IPS-18a (cell line): ENCODE data around the gene PAX6.

Source experiments
- H3K27ac ChIP-seq: one replicate; pipeline ENCODE4 v1.5.1; 2013; ENCODE audit warnings: low read length
- H3K27me3 ChIP-seq: one replicate; pipeline ENCODE4 v1.6.1; 2013; ENCODE audit warnings: mild to moderate bottlenecking, low read length; ENCODE audit not compliant: control insufficient read depth, insufficient read depth
- H3K36me3 ChIP-seq: one replicate; pipeline ENCODE4 v1.6.1; 2013; ENCODE audit warnings: low read depth, low read length; ENCODE audit not compliant: control insufficient read depth
- H3K4me1 ChIP-seq: one replicate; pipeline ENCODE4 v1.6.1; 2013; ENCODE audit warnings: low read depth, low read length; ENCODE audit not compliant: control insufficient read depth
- H3K4me3 ChIP-seq: one replicate; pipeline ENCODE4 v1.5.1; 2013; ENCODE audit warnings: low read length
- H3K9ac ChIP-seq: one replicate; pipeline ENCODE4 v1.6.1; 2013; ENCODE audit warnings: mild to moderate bottlenecking, low read length, moderate library complexity
- H3K9me3 ChIP-seq: one replicate; pipeline ENCODE4 v1.6.1; 2013; ENCODE audit warnings: low read depth, low read length; ENCODE audit not compliant: control insufficient read depth

The PAX6 gene

DNA sequence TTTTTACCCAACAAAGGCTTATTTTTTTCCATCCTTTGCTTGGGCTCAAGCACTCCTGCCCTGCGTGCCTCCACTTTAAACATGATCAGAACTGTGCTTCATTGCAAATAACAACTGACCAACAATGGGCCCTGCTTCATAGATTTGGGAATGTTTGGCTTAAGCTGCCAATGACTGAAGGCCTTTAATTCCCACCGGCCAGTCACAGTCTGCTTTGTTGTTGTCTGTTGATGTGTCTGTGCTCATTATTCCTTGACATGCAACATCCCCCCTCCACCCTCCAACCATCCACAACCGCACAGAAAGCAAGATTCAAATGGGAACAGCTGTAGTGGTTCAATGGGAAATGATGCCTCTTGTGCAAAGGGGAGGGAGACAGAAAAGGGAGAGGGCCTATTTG is 23.0 kb downstream of the PAX6 start:
- Histone ChIP-seq H3K4me1 (no peaks in the 10 kb centered on the region), H3K36me3 (no peaks in the 10 kb centered on the region), H3K9ac (no peak overlapping the region), H3K9me3 (no peaks in the 10 kb centered on the region), H3K27me3 (peaks cover 3% of the 10 kb centered on the region), H3K4me3 (no peak overlapping the region), H3K27ac (no peak overlapping the region)

DNA sequence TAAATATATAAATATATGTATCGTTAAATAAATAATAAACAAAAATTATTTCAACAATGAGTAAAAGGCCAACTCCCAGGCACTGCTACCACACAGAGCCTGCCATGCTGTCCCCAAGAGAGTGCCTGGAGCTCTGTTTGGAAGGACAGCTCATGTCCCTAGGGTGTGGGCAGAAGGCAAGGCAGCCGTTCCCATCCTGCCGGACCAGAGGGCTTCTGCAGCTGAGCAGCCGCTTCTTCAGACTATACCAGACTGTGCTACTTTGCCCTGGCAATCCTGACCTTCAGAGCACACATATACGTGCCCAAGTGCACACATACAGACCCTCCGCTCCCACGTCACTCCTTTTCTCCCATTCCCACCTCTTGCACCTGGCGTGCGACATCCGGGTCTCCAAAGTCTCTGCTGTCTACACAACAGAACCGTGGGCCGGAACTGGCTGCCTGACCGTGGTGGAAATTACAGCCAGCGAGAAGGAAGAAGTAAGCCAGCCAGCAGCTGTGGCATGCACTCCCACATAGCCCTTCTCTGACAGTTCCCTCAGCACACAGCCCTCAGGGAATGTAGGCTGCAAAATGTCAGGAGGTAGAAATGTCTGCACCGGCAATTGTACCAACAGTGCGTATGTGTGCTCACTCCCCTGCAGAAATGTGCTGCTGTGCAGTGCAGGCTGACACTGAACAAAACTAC is 24.0 kb downstream of the PAX6 start:
- Histone ChIP-seq H3K9ac (no peak overlapping the region), H3K27ac (no peak overlapping the region), H3K4me1 (no peaks in the 10 kb centered on the region), H3K4me3 (no peak overlapping the region), H3K27me3 (no peaks in the 10 kb centered on the region), H3K36me3 (no peaks in the 10 kb centered on the region), H3K9me3 (no peaks in the 10 kb centered on the region)

DNA sequence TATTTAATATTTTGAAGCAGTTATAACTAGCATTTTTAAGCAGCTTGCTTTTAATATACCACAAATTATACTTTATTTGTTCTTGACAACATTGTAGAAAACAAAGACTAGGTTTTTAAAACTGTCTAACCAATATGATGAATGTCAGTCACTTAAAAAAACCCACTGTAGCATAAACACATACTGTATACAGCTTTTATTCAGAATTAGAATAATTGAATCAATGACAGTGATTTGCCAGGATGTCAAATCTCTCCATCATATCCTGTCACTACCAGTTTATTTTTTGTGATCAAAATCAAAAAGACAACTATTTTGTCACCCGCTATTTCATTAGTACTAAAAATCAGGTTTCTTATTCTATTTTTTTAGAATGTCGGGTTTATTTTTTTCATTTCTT is 26.5 kb downstream of the PAX6 start:
- no peaks in the 10 kb centered on the region for H3K27me3 ChIP-seq
- no peak overlapping the region for H3K4me3 ChIP-seq
- H3K9ac ChIP-seq = no peak overlapping the region
- no peak overlapping the region for H3K27ac ChIP-seq
- H3K36me3 ChIP-seq = no peaks in the 10 kb centered on the region
- no peaks in the 10 kb centered on the region for H3K4me1 ChIP-seq
- no peaks in the 10 kb centered on the region for H3K9me3 ChIP-seq

DNA sequence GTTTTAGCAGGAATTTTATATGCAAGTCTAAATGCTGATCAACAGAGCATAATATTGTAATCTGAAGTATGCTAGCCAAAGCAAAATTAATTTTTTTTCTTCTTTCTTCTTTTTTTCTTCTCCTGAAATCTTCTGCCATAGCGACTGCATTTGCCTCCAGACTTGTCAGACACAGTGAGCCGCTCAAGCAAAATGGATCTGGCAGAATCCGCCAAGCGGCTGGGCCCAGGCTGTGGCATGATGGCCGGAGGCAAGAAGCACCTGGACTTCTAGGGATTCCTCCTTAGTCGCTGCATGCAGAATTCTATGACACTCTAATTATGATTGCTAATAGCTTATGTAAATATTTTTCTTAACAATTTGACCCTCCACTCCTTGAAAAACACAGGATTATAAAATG is 27.9 kb downstream of the PAX6 start:
- no peak overlapping the region for H3K4me3 ChIP-seq
- H3K36me3 ChIP-seq = no peaks in the 10 kb centered on the region
- no peaks in the 10 kb centered on the region for H3K4me1 ChIP-seq
- H3K27me3 ChIP-seq = no peaks in the 10 kb centered on the region
- H3K9me3 ChIP-seq = no peaks in the 10 kb centered on the region
- H3K27ac ChIP-seq = no peak overlapping the region
- no peak overlapping the region for H3K9ac ChIP-seq

DNA sequence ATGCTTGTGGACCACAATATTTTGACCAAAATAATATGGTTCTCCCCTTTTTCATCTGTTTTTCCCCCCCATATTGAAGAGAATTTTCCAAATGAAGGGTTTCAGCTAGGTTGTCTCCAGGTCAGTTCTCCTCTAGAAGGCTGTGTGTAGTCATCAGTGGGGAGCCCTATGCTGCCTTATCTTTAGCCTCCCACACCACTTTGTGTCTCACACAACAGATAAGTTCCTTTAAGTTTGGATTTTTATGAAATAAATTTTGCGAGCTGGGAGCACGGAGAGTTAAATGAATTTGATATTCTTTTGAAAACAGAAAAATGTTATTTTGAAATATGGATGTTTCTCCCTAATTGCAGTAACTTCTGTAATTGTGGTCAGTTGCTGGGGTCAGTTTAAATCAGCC is 28.9 kb downstream of the PAX6 start:
- no peaks in the 10 kb centered on the region for H3K9me3 ChIP-seq
- H3K27ac ChIP-seq = no peak overlapping the region
- H3K9ac ChIP-seq = no peak overlapping the region
- no peaks in the 10 kb centered on the region for H3K4me1 ChIP-seq
- no peaks in the 10 kb centered on the region for H3K36me3 ChIP-seq
- H3K4me3 ChIP-seq = no peak overlapping the region
- H3K27me3 ChIP-seq = no peaks in the 10 kb centered on the region

DNA sequence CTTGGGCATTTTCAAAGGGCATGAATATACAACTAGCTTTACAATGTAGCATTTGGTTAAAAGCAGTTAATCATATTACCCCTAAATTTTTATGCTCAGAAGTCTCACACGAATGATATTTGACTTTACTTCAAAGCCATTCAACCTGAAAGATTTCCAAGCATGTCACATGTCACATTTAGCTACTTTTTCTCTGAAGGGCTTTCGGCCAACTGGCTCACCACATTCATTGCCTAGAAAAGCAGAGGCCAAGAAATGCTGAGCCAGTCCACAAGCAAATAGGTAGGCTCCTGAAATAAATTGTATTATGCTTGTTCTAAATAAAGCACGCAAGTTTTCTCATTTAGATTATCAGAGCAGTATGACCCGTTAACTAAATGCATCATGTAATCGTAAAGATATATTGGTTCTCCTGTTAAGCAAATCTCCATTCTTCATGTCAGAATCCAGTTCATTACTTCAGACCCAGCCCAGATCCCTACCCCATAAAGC is 30.6 kb downstream of the PAX6 start:
- no peak overlapping the region for H3K9ac ChIP-seq
- no peaks in the 10 kb centered on the region for H3K27me3 ChIP-seq
- H3K4me3 ChIP-seq = no peak overlapping the region
- no peaks in the 10 kb centered on the region for H3K36me3 ChIP-seq
- no peaks in the 10 kb centered on the region for H3K4me1 ChIP-seq
- no peak overlapping the region for H3K27ac ChIP-seq
- no peaks in the 10 kb centered on the region for H3K9me3 ChIP-seq

DNA sequence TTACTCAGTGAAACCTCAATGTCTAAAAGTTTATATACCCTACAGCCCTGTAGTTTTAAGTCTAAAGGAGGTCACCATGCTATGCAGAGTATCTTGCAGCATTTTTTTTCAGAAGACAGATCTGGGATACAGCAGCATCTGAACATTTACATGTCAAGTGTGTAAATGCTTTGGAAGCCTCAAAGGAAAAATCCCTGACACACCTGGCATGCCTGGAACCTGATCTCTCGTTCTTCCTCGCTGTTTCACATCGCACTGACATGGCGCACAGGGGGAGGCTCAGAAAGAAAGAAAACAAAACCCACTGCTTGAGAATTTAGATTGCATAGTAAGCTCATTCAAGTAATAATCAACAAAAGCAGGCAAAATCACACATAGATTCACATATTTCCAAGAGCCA is 31.0 kb downstream of the PAX6 start:
- Histone ChIP-seq H3K27me3 (no peaks in the 10 kb centered on the region), H3K36me3 (no peaks in the 10 kb centered on the region), H3K9ac (no peak overlapping the region), H3K9me3 (no peaks in the 10 kb centered on the region), H3K4me3 (no peak overlapping the region), H3K27ac (no peak overlapping the region), H3K4me1 (no peaks in the 10 kb centered on the region)

DNA sequence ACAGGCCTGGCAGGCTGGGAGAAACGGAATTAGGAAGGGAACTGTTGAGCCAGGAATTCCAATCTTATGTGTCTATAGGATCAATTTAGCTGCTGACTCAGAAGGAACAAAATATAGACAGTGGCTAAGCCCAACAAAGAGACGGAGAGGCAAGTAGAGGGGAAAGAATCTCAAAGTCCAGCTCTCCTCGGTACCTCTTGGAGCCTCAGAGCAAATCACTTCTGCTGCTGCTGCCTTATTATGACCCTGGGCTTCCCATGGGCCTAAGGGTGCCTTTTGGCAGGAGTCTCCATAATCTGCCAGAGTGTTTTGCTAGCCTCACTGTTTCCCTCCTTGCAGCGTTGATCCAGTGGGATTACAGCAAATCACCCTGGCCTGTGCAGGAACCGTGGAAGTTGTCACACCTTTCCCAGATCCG is 31.7 kb downstream of the PAX6 start:
- Histone ChIP-seq H3K27ac (no peak overlapping the region), H3K36me3 (no peaks in the 10 kb centered on the region), H3K27me3 (no peaks in the 10 kb centered on the region), H3K9me3 (no peaks in the 10 kb centered on the region), H3K4me3 (no peak overlapping the region), H3K4me1 (no peaks in the 10 kb centered on the region), H3K9ac (no peak overlapping the region)

DNA sequence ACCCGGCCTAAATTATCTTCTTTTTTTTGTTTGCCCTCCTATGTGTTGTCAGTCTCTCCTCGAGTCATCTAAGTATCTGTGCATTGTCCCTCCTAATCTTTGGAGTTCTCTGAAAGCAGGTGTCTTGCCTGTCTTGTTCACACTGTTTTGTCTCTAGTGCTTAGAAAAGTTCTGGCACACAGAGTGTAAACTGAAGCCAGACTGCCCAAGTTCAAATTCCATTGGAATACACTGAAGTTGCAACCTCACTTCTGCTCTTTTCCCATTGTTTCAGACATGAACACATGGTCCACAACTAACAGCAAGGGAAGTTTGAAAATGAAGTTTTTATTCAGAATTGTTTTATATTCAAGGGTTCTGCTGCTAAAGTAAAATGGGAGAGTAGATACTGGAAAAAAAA is 38.7 kb downstream of the PAX6 start:
- no peaks in the 10 kb centered on the region for H3K9me3 ChIP-seq
- no peak overlapping the region for H3K27ac ChIP-seq
- no peak overlapping the region for H3K9ac ChIP-seq
- H3K4me3 ChIP-seq = no peak overlapping the region
- H3K27me3 ChIP-seq = no peaks in the 10 kb centered on the region
- H3K36me3 ChIP-seq = no peaks in the 10 kb centered on the region
- H3K4me1 ChIP-seq = peaks cover 13% of the 10 kb centered on the region

DNA sequence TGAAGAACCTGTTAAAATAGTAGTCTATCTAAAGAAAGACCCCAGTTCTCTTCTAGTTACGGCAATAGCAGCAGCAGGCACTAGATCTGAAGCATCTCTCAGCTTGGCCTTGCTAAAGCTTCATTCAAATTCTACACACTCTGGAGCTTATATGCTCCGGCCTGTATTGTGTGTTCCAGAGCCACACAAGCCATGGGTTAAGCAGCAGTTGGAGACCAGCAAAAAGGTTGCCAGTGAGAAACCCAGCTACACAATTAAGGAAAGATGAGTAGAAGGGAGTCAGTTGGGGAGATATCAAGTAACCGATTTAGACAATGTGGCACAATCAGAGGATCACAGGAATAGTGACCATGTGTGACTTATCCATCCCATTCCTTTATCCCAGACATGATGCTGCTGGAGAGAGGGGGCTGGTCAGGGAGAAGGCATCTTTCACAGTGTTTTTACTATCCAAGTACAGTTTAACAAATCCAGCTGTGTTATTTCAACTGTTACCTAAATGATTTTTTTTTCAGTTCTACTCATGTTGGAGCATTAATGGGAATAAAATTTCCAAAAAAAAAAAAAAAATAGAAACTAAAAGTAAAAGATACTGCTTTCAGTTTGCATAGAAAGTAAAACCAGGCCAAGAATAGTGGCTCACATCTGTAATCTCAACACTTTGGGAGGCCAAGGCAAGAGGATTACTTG is 41.0 kb downstream of the PAX6 start:
- no peak overlapping the region for H3K27ac ChIP-seq
- H3K9me3 ChIP-seq = no peaks in the 10 kb centered on the region
- no peak overlapping the region for H3K4me3 ChIP-seq
- H3K9ac ChIP-seq = no peak overlapping the region
- peaks cover 14% of the 10 kb centered on the region for H3K4me1 ChIP-seq
- H3K27me3 ChIP-seq = no peaks in the 10 kb centered on the region
- H3K36me3 ChIP-seq = no peaks in the 10 kb centered on the region

DNA sequence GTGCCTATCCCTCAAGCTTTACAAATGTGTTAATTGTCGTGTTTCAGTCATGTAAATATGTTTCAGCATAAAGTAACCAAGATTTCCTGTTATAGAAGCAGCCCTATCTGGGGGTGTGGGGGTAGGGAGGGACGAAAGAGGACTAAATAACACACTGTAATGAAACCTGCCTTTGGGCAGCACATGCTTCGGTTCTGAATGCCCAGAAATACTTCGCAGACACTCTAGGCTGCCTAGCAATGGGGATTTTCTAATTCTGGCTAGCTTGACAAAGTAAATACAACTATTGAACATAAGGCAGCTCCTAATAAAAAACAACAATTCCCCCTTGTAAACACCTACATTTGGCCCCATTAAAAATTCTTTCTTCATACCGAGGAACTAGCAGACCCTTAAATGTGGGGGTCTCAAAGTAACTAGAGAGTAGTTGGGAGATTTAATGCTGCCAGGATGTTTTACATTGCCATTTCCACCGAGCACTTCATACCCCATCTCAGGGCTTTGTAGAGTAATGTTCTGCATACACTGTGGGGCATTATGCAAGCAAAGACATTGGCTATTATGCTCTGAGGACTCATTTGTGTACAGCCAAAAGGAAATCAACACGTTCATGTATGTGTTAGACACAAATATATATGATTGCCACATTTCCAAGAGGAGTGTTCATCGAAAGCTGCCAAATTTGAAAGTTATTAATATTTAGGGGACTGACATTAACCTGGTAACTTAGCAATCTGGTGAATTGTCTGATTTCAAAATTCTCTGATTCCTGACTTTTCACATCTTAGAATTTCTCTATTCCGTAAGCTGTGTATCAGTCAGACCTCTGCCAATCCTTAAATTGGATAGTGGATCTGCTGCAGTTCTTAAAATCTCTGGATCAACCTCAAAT is 42.1 kb downstream of the PAX6 start:
- H3K4me3 ChIP-seq = no peak overlapping the region
- no peaks in the 10 kb centered on the region for H3K9me3 ChIP-seq
- no peak overlapping the region for H3K27ac ChIP-seq
- no peaks in the 10 kb centered on the region for H3K27me3 ChIP-seq
- no peak overlapping the region for H3K9ac ChIP-seq
- no peaks in the 10 kb centered on the region for H3K36me3 ChIP-seq
- peaks cover 20% of the 10 kb centered on the region for H3K4me1 ChIP-seq
